Endothelial cell of umbilical vein (primary cell): ENCODE results near the gene KLF13. TPM values are rescaled to one million over a fixed set of nuclear protein-coding genes. Genes with fewer than 3 reads are reported as not detected.

Experiments used
- BruUV-seq: library from RNA; stranded (reverse); fragments of 400-500 nt; replicated peaks from 2 replicates; lab custom pipeline; 2021; lab: Mats Ljungman, UMichigan
- CTCF ChIA-PET: fragments of 300-600, 350-600 bp; sonication (Branson Sonifier 250); formaldehyde crosslinking; loops from one replicate; lab custom pipeline; 2021; ENCODE audit warnings: antibody characterized with exemption, inconsistent platforms; lab: Charles Lee
- POLR2A ChIA-PET: fragments of 300-600, 350-600 bp; sonication (Branson Sonifier 250); formaldehyde crosslinking; loops from one replicate; lab custom pipeline; 2021; ENCODE audit warnings: antibody characterized with exemption, inconsistent platforms; lab: Charles Lee
- DNase-seq: peaks from one replicate; pipeline ENCODE4 v3.0.0-alpha.2; 2011; ENCODE audit warnings: low read depth, low spot score
- FAIRE-seq: peaks from 2 replicates; lab custom pipeline; 2011; peaks lifted over from hg19 to GRCh38; lab: Jason Lieb, UNC
- H2AFZ ChIP-seq: 2 replicates; pipeline ENCODE4 v1.6.0; 2012; ENCODE audit warnings: low read depth, low read length, control low read depth, inconsistent platforms
- H3K27ac ChIP-seq: 2 replicates; pipeline ENCODE4 v1.5.1; 2011; ENCODE audit warnings: low read depth, mild to moderate bottlenecking, control low read depth, low read length, moderate library complexity; ENCODE audit not compliant: insufficient read depth
- H3K27me3 ChIP-seq, 2 experiments: 2 replicates each; pipeline versions ENCODE4 v1.6.0 to v1.6.1; 2011; ENCODE audit warnings: low read length in 2 of 2, mixed read lengths in 1 of 2; ENCODE audit not compliant: control insufficient read depth in 2 of 2, insufficient read depth in 2 of 2
- H3K36me3 ChIP-seq, 2 experiments: 2 replicates in 1 of 2; 3 replicates in 1 of 2; pipeline ENCODE4 v1.5.1; 2011; ENCODE audit warnings: low read length in 2 of 2, mild to moderate bottlenecking in 1 of 2, moderate library complexity in 1 of 2; ENCODE audit not compliant: control insufficient read depth in 2 of 2, insufficient read depth in 2 of 2; ENCODE audit errors: extremely low read depth in 1 of 2
- H3K4me1 ChIP-seq: 3 replicates; pipeline ENCODE4 v1.5.1; 2011; ENCODE audit warnings: mild to moderate bottlenecking, low read length; ENCODE audit not compliant: control insufficient read depth, insufficient read depth; ENCODE audit errors: extremely low read depth
- H3K4me2 ChIP-seq: 2 replicates; pipeline ENCODE4 v1.6.1; 2011; ENCODE audit warnings: low read length, control low read depth, mixed read lengths; ENCODE audit not compliant: insufficient read depth
- H3K4me3 ChIP-seq, 3 experiments: fragments of 200-600 bp in 1 of 3; sonication (generic), shearing (Covaris generic) in 1 of 3; replicated peaks in 1 of 3; 2 replicates each; pipeline ENCODE4 v1.5.1; 2011 to 2016; ENCODE audit warnings: control low read depth in 3 of 3, low read length in 3 of 3, mild to moderate bottlenecking in 2 of 3, inconsistent platforms in 1 of 3, low read depth in 1 of 3, moderate library complexity in 1 of 3; ENCODE audit not compliant: insufficient read depth in 1 of 3
- H3K79me2 ChIP-seq: 2 replicates; pipeline ENCODE4 v1.6.0; 2012; ENCODE audit warnings: low read length, inconsistent platforms; ENCODE audit not compliant: control insufficient read depth, insufficient read depth
- H3K9ac ChIP-seq: replicated peaks from 2 replicates; pipeline ENCODE3; 2011; ENCODE audit warnings: low read length, control low read depth; ENCODE audit not compliant: insufficient read depth; ENCODE audit errors: extremely low read depth
- H3K9me1 ChIP-seq: replicated peaks from 3 replicates; pipeline ENCODE4 v1.6.0; 2011; ENCODE audit warnings: mild to moderate bottlenecking, low read length; ENCODE audit not compliant: control insufficient read depth, insufficient read depth; ENCODE audit errors: extremely low read depth
- H3K9me3 ChIP-seq: replicated peaks from 2 replicates; pipeline ENCODE4 v1.5.1; 2012; ENCODE audit warnings: low read length, inconsistent platforms; ENCODE audit not compliant: control insufficient read depth, insufficient read depth
- H4K20me1 ChIP-seq: replicated peaks from 2 replicates; pipeline ENCODE3; 2011; ENCODE audit warnings: mild to moderate bottlenecking, low read length; ENCODE audit not compliant: control insufficient read depth, insufficient read depth; ENCODE audit errors: extremely low read depth
- CTCF ChIP-seq, 2 donors: IDR thresholded peaks; 1 replicate in 1 of 2; 2 replicates in 1 of 2; pipeline ENCODE4 v1.5.1; 2011; ENCODE audit warnings: low read length in 2 of 2, mild to moderate bottlenecking in 2 of 2, moderate library complexity in 2 of 2, control low read depth in 1 of 2, inconsistent platforms in 1 of 2, low read depth in 1 of 2; ENCODE audit not compliant: insufficient read depth in 1 of 2; ENCODE audit errors: extremely low read depth in 1 of 2
- EZH2 ChIP-seq: IDR thresholded peaks from 2 replicates; pipeline ENCODE4 v1.6.1; 2012; ENCODE audit warnings: borderline replicate concordance, low read depth, mild to moderate bottlenecking, moderate library complexity, low read length, inconsistent platforms; ENCODE audit not compliant: severe bottlenecking
- FOS ChIP-seq: IDR thresholded peaks from 2 replicates; pipeline ENCODE4 v1.6.1; 2011; ENCODE audit warnings: mild to moderate bottlenecking, low read length, moderate library complexity, borderline replicate concordance; ENCODE audit not compliant: insufficient read depth
- GATA2 ChIP-seq: IDR thresholded peaks from 2 replicates; pipeline ENCODE4 v1.7.0; 2011; ENCODE audit warnings: low read depth, mild to moderate bottlenecking, moderate library complexity, mixed read lengths, low read length; ENCODE audit not compliant: insufficient read length, insufficient read depth
- JUN ChIP-seq: IDR thresholded peaks from 2 replicates; pipeline ENCODE4 v1.6.1; 2011; ENCODE audit warnings: borderline replicate concordance, low read depth; ENCODE audit not compliant: insufficient read length, insufficient read depth
- MAX ChIP-seq: IDR thresholded peaks from 2 replicates; pipeline ENCODE4 v1.6.1; 2011; ENCODE audit not compliant: insufficient read depth, insufficient read length
- MYC ChIP-seq: IDR thresholded peaks from one replicate; pipeline ENCODE4 v1.6.1; 2011; ENCODE audit warnings: mild to moderate bottlenecking, low read depth, low read length
- POLR2A ChIP-seq: IDR thresholded peaks from 2 replicates; pipeline ENCODE4 v1.6.1; 2012; ENCODE audit warnings: low read depth, mild to moderate bottlenecking, control low read depth, low read length
- dilution Hi-C: fragments of 300-500 bp; cut with MboI; formaldehyde crosslinking; loops from one replicate; pipeline ENCODE4 v1.15.0; 2019; ENCODE audit warnings: low sequenced_read_pairs; ENCODE audit not compliant: extremely low pct_ligation_motif_present
- intact Hi-C: fragments of 100-400 bp; cut with micrococcal nuclease; formaldehyde crosslinking; loops from one replicate; pipeline ENCODE4 v1.10.0; 2022
- polyA plus RNA-seq, 4 experiments: library from polyadenylated mRNA; depleted of rRNA in 3 of 4; stranded (reverse) in 3 of 4; unstranded in 1 of 4; fragments of >200 nt; gene quantifications; 2 replicates each; pipeline versions ENCODE4 v1.2.1 to v1.2.3, GENCODE V29; 2011 to 2012; ENCODE audit warnings: missing spikeins in 1 of 4
- total RNA-seq: library from RNA; stranded (reverse); gene quantifications from 2 replicates; pipeline ENCODE4 v1.2.3, GENCODE V29; 2021

KLF13 gene
- total and polyA plus RNA-seq, 2 donors (not counting 3 experiments of a cell fraction or from before 2014, with no cell fraction given) = 10.1 to 31.9 TPM

- no peaks in the 10 kb centered on the region for H3K9me1 ChIP-seq
- H3K4me1 ChIP-seq = no peaks in the 10 kb centered on the region
- ChIA-PET CTCF (interaction anchor here (1.5 to 1.9 kb wide), 2 partner anchors 163 to 178 kb away, joined by 5 read pairs; no protein-coding TSS in a partner anchor), POLR2A (no interaction called here)
- BruUV-seq = no TSS peak
- dilution Hi-C loops = no loop called here
- H3K4me3 ChIP-seq = no peak overlapping the region
- no peak overlapping the region for H2AFZ ChIP-seq
- FAIRE-seq = no peak
- H3K27ac ChIP-seq = no peak overlapping the region
- H3K9ac ChIP-seq = no peak overlapping the region
- H3K27me3 ChIP-seq = no peaks in the 10 kb centered on the region
- H3K9me3 ChIP-seq = no peaks in the 10 kb centered on the region
- intact Hi-C loops = no loop called here
- no peak for DNase-seq
- H3K36me3 ChIP-seq = no peaks in the 10 kb centered on the region
- no peaks in the 10 kb centered on the region for H3K79me2 ChIP-seq
- no peaks in the 10 kb centered on the region for H4K20me1 ChIP-seq
- H3K4me2 ChIP-seq = no peak overlapping the region
- TF ChIP-seq MAX = no peak
- TF ChIP-seq GATA2 = no peak
- TF ChIP-seq FOS = no peak
- TF ChIP-seq JUN = no peak
- no peak for TF ChIP-seq POLR2A
- TF ChIP-seq CTCF (IDR thresholded peaks at IDR 0.05; ENCODE audit: extremely low read depth in 1 of 2, insufficient read depth in 1 of 2, low read depth in 1 of 2, low read length in 2 of 2) = no peak
- no peak for TF ChIP-seq MYC
- no peak for TF ChIP-seq EZH2
Observed at GRCh38 chr15:31378363-31378903, 51.8 kb downstream of the KLF13 start.
